ENCODE data around the gene MPRIP.

The MPRIP gene

DNA sequence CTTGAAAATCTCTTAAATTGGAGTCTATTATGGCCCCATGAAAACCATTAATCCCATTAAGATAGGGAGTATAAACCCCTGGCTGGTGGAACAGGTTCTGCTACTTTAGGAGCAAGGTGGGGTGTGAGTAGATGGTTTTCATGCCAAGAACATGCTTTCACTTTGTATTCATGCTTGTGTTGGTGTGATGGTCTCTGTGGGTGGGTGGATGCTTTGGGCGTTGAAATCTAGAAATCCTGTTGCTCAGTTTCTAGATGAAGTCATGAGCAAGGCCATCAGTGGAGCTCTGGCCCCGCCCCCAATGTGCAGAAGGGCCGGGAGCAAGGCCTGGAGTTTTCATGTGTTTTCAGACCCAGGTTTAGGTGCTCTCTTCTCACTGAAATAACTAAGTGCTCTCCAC is 143.8 kb downstream of the MPRIP start:
- no peaks in the 10 kb centered on the region for H3K4me1 ChIP-seq (ENCODE audit: control insufficient read depth, insufficient read depth, low read length)
- no peak for TF ChIP-seq ZNF701 (tag by site-specific recombination; IDR thresholded peaks at IDR 0.05)
- TF ChIP-seq TCF7L2 (IDR thresholded peaks at IDR 0.05; ENCODE audit: borderline replicate concordance, low read depth, low read length), result no peak
- no peak for TF ChIP-seq ZNF341 (tag by site-specific recombination; IDR thresholded peaks at IDR 0.05; ENCODE audit: low read depth)
- no peak for TF ChIP-seq ZNF596 (tag by site-specific recombination; IDR thresholded peaks at IDR 0.05)
- TF ChIP-seq EGR2 (tag by site-specific recombination; IDR thresholded peaks at IDR 0.05; ENCODE audit: low read depth), result 0 out of 2 replicates have a peak, but pooled peaks have one; percentile 16
- peak; percentile 79 for TF ChIP-seq SCRT2 (tag by site-specific recombination; IDR thresholded peaks at IDR 0.05)
- TF ChIP-seq ZNF660 (tag by site-specific recombination; IDR thresholded peaks at IDR 0.05), result no peak
- TF ChIP-seq, protein P1, sequence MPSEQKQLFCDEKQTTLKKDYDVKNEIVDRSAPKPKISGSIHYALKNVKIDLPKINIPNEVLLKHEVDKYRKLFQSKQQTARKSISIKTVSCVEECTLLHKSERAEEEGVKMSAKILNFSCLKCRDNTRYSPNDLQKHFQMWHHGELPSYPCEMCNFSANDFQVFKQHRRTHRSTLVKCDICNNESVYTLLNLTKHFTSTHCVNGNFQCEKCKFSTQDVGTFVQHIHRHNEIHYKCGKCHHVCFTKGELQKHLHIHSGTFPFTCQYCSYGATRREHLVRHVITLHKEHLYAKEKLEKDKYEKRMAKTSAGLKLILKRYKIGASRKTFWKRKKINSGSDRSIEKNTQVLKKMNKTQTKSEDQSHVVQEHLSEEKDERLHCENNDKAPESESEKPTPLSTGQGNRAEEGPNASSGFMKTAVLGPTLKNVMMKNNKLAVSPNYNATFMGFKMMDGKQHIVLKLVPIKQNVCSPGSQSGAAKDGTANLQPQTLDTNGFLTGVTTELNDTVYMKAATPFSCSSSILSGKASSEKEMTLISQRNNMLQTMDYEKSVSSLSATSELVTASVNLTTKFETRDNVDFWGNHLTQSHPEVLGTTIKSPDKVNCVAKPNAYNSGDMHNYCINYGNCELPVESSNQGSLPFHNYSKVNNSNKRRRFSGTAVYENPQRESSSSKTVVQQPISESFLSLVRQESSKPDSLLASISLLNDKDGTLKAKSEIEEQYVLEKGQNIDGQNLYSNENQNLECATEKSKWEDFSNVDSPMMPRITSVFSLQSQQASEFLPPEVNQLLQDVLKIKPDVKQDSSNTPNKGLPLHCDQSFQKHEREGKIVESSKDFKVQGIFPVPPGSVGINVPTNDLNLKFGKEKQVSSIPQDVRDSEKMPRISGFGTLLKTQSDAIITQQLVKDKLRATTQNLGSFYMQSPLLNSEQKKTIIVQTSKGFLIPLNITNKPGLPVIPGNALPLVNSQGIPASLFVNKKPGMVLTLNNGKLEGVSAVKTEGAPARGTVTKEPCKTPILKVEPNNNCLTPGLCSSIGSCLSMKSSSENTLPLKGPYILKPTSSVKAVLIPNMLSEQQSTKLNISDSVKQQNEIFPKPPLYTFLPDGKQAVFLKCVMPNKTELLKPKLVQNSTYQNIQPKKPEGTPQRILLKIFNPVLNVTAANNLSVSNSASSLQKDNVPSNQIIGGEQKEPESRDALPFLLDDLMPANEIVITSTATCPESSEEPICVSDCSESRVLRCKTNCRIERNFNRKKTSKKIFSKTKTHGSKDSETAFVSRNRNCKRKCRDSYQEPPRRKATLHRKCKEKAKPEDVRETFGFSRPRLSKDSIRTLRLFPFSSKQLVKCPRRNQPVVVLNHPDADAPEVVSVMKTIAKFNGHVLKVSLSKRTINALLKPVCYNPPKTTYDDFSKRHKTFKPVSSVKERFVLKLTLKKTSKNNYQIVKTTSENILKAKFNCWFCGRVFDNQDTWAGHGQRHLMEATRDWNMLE (tag by site-specific recombination; conservative IDR thresholded peaks at IDR 0.05; ENCODE audit: low read depth), result no peak
- TF ChIP-seq, protein P2, sequence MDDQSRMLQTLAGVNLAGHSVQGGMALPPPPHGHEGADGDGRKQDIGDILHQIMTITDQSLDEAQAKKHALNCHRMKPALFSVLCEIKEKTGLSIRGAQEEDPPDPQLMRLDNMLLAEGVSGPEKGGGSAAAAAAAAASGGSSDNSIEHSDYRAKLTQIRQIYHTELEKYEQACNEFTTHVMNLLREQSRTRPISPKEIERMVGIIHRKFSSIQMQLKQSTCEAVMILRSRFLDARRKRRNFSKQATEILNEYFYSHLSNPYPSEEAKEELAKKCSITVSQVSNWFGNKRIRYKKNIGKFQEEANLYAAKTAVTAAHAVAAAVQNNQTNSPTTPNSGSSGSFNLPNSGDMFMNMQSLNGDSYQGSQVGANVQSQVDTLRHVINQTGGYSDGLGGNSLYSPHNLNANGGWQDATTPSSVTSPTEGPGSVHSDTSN (CRISPR knock-in tag; IDR thresholded peaks at IDR 0.05), result no peak
- TF ChIP-seq, protein P3, sequence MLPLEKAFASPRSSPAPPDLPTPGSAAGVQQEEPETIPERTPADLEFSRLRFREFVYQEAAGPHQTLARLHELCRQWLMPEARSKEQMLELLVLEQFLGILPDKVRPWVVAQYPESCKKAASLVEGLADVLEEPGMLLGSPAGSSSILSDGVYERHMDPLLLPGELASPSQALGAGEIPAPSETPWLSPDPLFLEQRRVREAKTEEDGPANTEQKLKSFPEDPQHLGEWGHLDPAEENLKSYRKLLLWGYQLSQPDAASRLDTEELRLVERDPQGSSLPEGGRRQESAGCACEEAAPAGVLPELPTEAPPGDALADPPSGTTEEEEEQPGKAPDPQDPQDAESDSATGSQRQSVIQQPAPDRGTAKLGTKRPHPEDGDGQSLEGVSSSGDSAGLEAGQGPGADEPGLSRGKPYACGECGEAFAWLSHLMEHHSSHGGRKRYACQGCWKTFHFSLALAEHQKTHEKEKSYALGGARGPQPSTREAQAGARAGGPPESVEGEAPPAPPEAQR (tag by site-specific recombination; IDR thresholded peaks at IDR 0.05), result no peak
- no peak for TF ChIP-seq ZBTB48 (tag by site-specific recombination; IDR thresholded peaks at IDR 0.05)
- TF ChIP-seq ZNF76 (tag by site-specific recombination; IDR thresholded peaks at IDR 0.05; ENCODE audit: borderline replicate concordance, low read depth), result no peak
- TF ChIP-seq, protein P4, sequence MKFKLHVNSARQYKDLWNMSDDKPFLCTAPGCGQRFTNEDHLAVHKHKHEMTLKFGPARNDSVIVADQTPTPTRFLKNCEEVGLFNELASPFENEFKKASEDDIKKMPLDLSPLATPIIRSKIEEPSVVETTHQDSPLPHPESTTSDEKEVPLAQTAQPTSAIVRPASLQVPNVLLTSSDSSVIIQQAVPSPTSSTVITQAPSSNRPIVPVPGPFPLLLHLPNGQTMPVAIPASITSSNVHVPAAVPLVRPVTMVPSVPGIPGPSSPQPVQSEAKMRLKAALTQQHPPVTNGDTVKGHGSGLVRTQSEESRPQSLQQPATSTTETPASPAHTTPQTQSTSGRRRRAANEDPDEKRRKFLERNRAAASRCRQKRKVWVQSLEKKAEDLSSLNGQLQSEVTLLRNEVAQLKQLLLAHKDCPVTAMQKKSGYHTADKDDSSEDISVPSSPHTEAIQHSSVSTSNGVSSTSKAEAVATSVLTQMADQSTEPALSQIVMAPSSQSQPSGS (tag by site-specific recombination; IDR thresholded peaks at IDR 0.05; ENCODE audit: low read depth), result no peak
- TF ChIP-seq ZNF16 (tag by site-specific recombination; IDR thresholded peaks at IDR 0.05; ENCODE audit: low read depth), result no peak
- TF ChIP-seq ZNF558 (tag by site-specific recombination; IDR thresholded peaks at IDR 0.05), result no peak
- no peak for TF ChIP-seq MEIS1 (CRISPR knock-in tag; IDR thresholded peaks at IDR 0.05; ENCODE audit: borderline replicate concordance)
- no peak for TF ChIP-seq ZNF433 (tag by site-specific recombination; IDR thresholded peaks at IDR 0.05; ENCODE audit: low read depth)
- no peak for TF ChIP-seq ZNF544 (tag by site-specific recombination; IDR thresholded peaks at IDR 0.05)
- peak; percentile 80 for TF ChIP-seq ZFHX2 (tag by site-specific recombination; conservative IDR thresholded peaks at IDR 0.05)
- TF ChIP-seq KLF16 (tag by site-specific recombination; IDR thresholded peaks at IDR 0.05), result no peak
- H3K4me3 ChIP-seq (ENCODE audit: low read depth, low read length), result no peak overlapping the region
- no peak overlapping the region for H3K27ac ChIP-seq (ENCODE audit: extremely low read depth, low read depth, low read length)
- H3K36me3 ChIP-seq (ENCODE audit: control insufficient read depth in 2 of 2, insufficient read depth in 1 of 2, low read length in 2 of 2), result peaks cover 11 to 76% of the 10 kb centered on the region in 2 experiments
- POLR2A ChIA-PET, result no interaction called here
- CTCF ChIA-PET, result interaction anchor here (0.9 kb wide), 1 partner anchor 14 kb away, joined by 4 read pairs; no protein-coding TSS in a partner anchor
- no peaks in the 10 kb centered on the region for H3K9me3 ChIP-seq (ENCODE audit: control insufficient read depth, insufficient read depth, low read depth, low read length)
